ENCODE measurements around the gene ACSS1. TPM values are rescaled to one million over a fixed set of nuclear protein-coding genes. Genes with fewer than 3 reads are reported as not detected.

Gene ACSS1
- total RNA-seq, 6 donors from 2014 or later: 39.7 to 122 (median 58.1) TPM

DNA sequence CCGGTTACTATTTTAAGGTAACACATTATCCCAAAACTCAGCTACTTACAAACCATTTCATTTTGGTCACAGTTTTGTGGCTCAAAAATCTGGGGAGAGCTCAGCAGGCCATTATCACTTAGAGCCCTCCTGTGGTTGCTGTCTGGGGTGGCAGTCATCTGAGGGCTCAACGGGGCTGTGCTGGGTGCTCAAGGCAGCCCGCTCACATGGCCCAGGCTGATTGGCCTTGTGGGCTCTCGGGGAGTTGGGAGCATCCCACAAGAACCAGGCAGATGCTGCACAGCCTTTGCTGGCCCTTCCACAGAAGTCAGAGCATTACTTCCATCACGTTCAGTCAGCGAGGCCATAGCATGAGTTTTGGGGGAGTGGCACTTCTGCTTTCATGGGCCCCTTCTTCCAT is 30.3 kb upstream of the ACSS1 start:
- Histone ChIP-seq H3K27me3 (peaks cover 0 to 27% (median 9%) of the 10 kb centered on the region in 4 donors), H3K9me3 (no peaks in the 10 kb centered on the region), H3K4me3 (no peak overlapping the region), H3K27ac (no peak overlapping the region), H3K36me3 (no peaks in the 10 kb centered on the region), H3K4me1 (peaks cover 0 to 18% (median 4%) of the 10 kb centered on the region in 4 donors)
- TF ChIP-seq EP300 (IDR thresholded peaks at IDR 0.05) (no peak), POLR2A (IDR thresholded peaks at IDR 0.05) (no peak)
- DNase-seq (peak in 1 of 2 donors; percentile 27), ATAC-seq (ENCODE audit: low FRiP score in 2 of 2) (no peak)
- WGBS, 2 donors: 69 to 73% methylated on average over 5 to 6 of the region's 6 CpGs

DNA sequence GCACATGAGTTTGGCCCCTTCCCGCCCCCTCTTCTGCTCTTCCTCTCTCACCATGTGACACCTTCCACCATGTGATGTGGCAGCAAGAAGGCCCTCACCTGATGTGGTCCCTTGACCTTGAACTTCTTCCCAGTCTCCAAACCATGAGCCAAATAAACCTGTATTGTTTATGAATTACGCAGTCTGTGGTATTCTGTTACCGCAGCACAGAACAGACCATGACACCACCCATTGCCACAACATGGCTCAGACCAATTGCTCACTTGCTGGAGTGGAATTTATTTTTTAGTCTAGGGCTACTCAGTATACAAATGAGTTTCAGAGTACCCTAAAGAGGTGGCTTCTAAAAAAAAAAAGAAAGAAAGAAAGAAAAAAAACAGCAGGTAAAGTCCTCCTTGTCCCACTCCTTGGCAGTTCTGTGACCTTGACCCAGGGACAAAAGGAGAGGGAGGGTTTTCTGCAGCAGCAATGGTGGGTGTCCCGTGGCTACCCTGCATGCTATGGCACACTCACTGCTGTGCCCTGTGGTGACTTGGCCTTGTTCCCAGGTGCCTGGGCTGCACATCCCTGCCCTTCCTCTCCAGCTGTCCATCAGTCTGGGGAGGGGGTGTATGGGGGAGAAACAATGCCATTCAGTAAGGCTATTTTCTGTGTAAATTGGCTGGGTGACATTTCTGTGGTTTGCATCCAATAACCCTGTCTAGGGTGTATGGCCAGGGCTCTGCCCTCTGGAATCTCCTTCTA is 29.4 kb upstream of the ACSS1 start:
- Histone ChIP-seq H3K27me3 (peaks cover 0 to 31% (median 14%) of the 10 kb centered on the region in 4 donors), H3K4me1 (peaks cover 0 to 24% (median 6%) of the 10 kb centered on the region in 4 donors), H3K27ac (no peak overlapping the region), H3K4me3 (no peak overlapping the region), H3K36me3 (no peaks in the 10 kb centered on the region), H3K9me3 (no peaks in the 10 kb centered on the region)
- ATAC-seq (ENCODE audit: low FRiP score in 2 of 2) (no peak), DNase-seq (no peak)
- 87 to 89% methylated on average over 4 of the region's 4 CpGs for WGBS, 2 donors
- TF ChIP-seq POLR2A (IDR thresholded peaks at IDR 0.05) (no peak), EP300 (IDR thresholded peaks at IDR 0.05) (no peak), POLR2AphosphoS5 (IDR thresholded peaks at IDR 0.05) (no peak)
- TF ChIP-seq, protein P1, sequence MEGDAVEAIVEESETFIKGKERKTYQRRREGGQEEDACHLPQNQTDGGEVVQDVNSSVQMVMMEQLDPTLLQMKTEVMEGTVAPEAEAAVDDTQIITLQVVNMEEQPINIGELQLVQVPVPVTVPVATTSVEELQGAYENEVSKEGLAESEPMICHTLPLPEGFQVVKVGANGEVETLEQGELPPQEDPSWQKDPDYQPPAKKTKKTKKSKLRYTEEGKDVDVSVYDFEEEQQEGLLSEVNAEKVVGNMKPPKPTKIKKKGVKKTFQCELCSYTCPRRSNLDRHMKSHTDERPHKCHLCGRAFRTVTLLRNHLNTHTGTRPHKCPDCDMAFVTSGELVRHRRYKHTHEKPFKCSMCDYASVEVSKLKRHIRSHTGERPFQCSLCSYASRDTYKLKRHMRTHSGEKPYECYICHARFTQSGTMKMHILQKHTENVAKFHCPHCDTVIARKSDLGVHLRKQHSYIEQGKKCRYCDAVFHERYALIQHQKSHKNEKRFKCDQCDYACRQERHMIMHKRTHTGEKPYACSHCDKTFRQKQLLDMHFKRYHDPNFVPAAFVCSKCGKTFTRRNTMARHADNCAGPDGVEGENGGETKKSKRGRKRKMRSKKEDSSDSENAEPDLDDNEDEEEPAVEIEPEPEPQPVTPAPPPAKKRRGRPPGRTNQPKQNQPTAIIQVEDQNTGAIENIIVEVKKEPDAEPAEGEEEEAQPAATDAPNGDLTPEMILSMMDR (IDR thresholded peaks at IDR 0.05): no peak

DNA sequence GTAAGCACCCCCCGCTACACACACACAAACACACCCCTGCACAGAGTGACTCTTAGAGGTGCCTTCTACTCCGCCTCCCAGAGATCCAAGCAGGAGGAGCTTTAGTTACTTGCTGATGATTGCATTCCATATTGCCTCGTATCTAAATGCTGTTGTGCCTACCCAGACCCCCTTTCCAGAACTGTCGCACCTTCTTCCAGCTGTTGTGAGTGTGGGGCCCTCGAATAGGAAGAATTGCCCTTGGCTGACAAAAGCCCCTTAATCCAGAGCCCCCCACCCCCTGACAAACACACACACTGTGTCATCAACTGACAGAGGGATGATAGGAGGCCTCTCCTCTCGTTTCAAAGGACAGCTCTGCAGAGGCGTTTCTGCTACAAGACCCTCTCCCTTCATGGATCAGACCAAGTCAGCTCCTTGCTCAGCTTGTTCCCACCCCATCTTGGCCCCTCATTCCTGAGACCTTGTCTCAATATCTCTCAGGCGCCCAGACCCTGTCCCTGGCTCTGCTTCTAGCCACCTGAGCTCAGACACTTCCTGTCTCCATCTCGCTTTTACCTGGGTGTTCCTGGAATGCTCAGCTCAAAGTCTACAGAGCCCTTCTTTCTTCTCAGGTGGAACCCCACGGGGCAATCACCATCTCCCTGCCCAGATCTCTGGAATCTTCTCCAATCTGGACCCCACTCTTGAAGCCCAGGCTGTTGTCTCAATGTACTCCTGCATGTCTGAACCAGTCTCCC is 28.0 kb upstream of the ACSS1 start:
- WGBS, 2 donors: 71 to 74% methylated on average over 10 of the region's 10 CpGs
- H3K27ac ChIP-seq: no peak overlapping the region
- ATAC-seq (ENCODE audit: low FRiP score in 2 of 2): no peak
- no peaks in the 10 kb centered on the region for H3K9me3 ChIP-seq
- peaks cover 0 to 34% (median 11%) of the 10 kb centered on the region in 4 donors for H3K4me1 ChIP-seq
- TF ChIP-seq POLR2AphosphoS5 (IDR thresholded peaks at IDR 0.05): no peak
- TF ChIP-seq EP300 (IDR thresholded peaks at IDR 0.05): no peak
- no peak for TF ChIP-seq POLR2A (IDR thresholded peaks at IDR 0.05)
- TF ChIP-seq, protein P1 (IDR thresholded peaks at IDR 0.05): no peak
- no peaks in the 10 kb centered on the region for H3K36me3 ChIP-seq
- peaks cover 0 to 46% (median 24%) of the 10 kb centered on the region in 4 donors for H3K27me3 ChIP-seq
- H3K4me3 ChIP-seq: no peak overlapping the region
- no peak for DNase-seq

DNA sequence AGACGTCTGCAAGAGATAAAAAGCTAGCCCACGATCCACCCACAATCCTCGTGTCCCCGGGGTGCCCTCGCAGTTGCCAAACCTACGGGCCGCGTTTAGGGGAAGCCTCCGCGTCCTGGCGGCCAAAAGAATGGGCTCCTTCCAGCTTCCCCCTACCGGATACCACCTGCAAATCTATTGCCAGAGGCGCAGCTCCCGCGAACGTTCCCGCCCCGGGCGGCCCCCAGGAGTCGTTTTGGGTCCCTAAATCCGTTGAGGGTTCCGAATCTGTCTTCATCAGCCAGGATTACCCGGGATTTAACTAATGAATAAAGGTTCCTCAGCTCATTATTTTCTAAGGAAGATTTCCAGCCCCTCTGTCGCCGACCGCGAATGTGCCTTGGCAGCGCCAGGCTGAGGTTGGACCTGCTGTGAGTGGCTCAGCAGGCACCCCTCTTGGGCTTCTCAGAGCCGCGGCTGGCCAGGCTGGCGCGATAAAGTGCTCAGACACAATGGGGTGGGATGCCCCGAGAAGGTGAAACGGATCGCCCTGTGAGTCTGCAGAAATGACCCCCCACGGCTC is 26.8 kb upstream of the ACSS1 start:
- Histone ChIP-seq H3K4me3 (no peak overlapping the region), H3K4me1 (peaks cover 0 to 34% (median 11%) of the 10 kb centered on the region in 4 donors), H3K27me3 (peaks cover 0 to 49% (median 26%) of the 10 kb centered on the region in 4 donors), H3K36me3 (no peaks in the 10 kb centered on the region), H3K27ac (no peak overlapping the region), H3K9me3 (no peaks in the 10 kb centered on the region)
- no peak for ATAC-seq (ENCODE audit: low FRiP score in 2 of 2)
- WGBS, 2 donors: 3 to 6% methylated on average over 18 to 33 of the region's 36 CpGs
- no peak for TF ChIP-seq EP300 (IDR thresholded peaks at IDR 0.05)
- TF ChIP-seq POLR2AphosphoS5 (IDR thresholded peaks at IDR 0.05): no peak
- DNase-seq: peak in 1 of 2 donors; percentile 79

DNA sequence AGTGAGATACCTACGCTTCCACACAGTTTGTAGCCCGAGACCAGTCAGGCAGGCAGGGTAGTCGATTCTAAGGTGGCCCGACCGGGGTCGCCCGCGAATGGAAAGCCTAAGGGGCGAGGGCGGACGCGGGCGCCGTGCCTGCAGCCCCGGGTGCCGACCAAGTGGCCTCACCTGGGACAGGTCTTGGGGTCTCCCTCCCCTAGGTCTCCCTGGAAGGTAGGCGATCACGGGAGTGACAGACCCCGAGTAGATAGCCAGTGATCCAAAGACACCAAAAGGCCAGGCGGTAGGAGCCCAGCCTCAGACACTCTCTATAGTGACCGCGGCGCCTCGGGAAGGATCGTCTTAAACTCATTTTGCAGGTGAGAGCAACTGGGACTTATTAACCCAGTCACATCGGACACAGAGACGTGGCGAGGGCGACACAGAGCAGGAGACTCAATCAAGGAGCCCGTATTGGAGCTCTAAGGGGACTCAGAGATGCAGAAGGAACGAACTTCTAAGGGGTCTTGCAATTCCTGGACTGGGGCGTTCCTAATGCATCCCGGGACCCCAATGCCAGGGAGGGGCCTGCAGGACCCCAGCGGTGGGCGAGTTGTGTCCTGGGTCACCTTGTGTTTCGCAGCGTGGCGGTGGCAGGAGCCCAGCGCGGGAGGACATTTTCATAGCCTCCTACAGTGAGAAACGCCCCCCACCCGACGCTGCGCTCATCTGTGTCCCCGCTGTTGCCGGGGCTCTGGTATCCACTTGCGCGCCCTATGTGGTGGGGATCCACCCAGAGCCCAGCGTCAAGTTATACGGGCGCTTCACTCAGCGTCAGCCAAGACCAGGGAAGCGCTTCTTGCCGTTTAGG is 26.1 kb upstream of the ACSS1 start:
- TF ChIP-seq, protein P1 (IDR thresholded peaks at IDR 0.05): peak in 1 of 6 experiments; percentile 9
- no peak for TF ChIP-seq EP300 (IDR thresholded peaks at IDR 0.05)
- DNase-seq (peak in 1 of 2 donors; percentile 84), ATAC-seq (ENCODE audit: low FRiP score in 2 of 2) (peak in 1 of 2 donors; percentile 39)
- Histone ChIP-seq H3K27me3 (peaks cover 0 to 50% (median 26%) of the 10 kb centered on the region in 4 donors), H3K4me3 (no peak overlapping the region), H3K27ac (no peak overlapping the region), H3K36me3 (no peaks in the 10 kb centered on the region), H3K9me3 (no peaks in the 10 kb centered on the region), H3K4me1 (peaks cover 0 to 34% (median 11%) of the 10 kb centered on the region in 4 donors)
- WGBS, 2 donors: 7 to 13% methylated on average over 6 to 50 of the region's 54 CpGs

All from upper lobe of left lung (tissue), 6 donors.